Testis (tissue), 3 donors: ENCODE results near the gene FCN3. TPM values are rescaled to one million over a fixed set of nuclear protein-coding genes. Genes with fewer than 3 reads are reported as not detected.

Experiments used
- DNase-seq: peaks from one replicate; pipeline ENCODE4 v3.0.0-alpha.2; 2019
- H3K27ac ChIP-seq, 2 donors: fragments of 200-600 bp; sonication (generic); one replicate each; pipeline ENCODE4 v1.5.1; 2019
- H3K27me3 ChIP-seq: fragments of 200-600 bp; sonication (generic); one replicate; pipeline ENCODE4 v1.5.1; 2019
- H3K36me3 ChIP-seq: fragments of 200-600 bp; sonication (generic); one replicate; pipeline ENCODE4 v1.5.1; 2017; ENCODE audit warnings: low read depth; ENCODE audit errors: missing control alignments
- H3K4me1 ChIP-seq: fragments of 200-600 bp; sonication (generic); one replicate; pipeline ENCODE4 v1.5.1; 2019
- H3K4me3 ChIP-seq, 2 donors: fragments of 200-600 bp; sonication (generic); one replicate each; pipeline ENCODE4 v1.5.1; 2017 to 2019
- H3K9me3 ChIP-seq: fragments of 200-600 bp; sonication (generic); one replicate; pipeline ENCODE4 v1.5.1; 2017
- POLR2A ChIP-seq: fragments of 450-650 bp; IDR thresholded peaks from one replicate; pipeline ENCODE4 v1.6.1; 2017; ENCODE audit warnings: antibody characterized with exemption, mild to moderate bottlenecking, moderate library complexity
- WGBS, 2 donors: methylation state at CpG; one replicate each; pipeline ENCODE4 v1.1.5; 2018; 5-methylcytosine and 5-hydroxymethylcytosine counted together
- intact Hi-C: fragments of 100-400 bp; cut with DNase I; formaldehyde crosslinking; loops from one replicate; pipeline ENCODE4 v1.15.1; 2023; ENCODE audit warnings: low total_unique reads
- polyA plus RNA-seq: library from polyadenylated mRNA; stranded (reverse); fragments of 350-450 nt; fragmentation: Illumina TruSeq; extraction: RNeasy Lipid Tissue Mini Kit (QIAGEN cat#74804); gene quantifications from one replicate; pipeline ENCODE4 v1.2.3, GENCODE V29; 2014; ENCODE audit warnings: low read depth, low replicate concordance; ENCODE audit not compliant: insufficient read depth
- total RNA-seq, 2 donors: library from RNA; depleted of rRNA; stranded (reverse); fragments of >200 nt; gene quantifications; one replicate each; pipeline ENCODE4 v1.2.3, GENCODE V29; 2016
- TF ChIP-seq, protein P1 (sequence below), 3 experiments: fragments of 450-650 bp in 2 of 3; fragments of 200-600 bp in 1 of 3; sonication (generic) in 1 of 3; IDR thresholded peaks; one replicate each; pipeline ENCODE4 v1.5.1; 2016 to 2019; ENCODE audit warnings: antibody characterized with exemption in 3 of 3, mild to moderate bottlenecking in 2 of 3, moderate library complexity in 1 of 3

FCN3 gene
- total and polyA plus RNA-seq, 3 donors from 2014 or later: 0.54 to 6.9 (median 3.6) TPM

DNA sequence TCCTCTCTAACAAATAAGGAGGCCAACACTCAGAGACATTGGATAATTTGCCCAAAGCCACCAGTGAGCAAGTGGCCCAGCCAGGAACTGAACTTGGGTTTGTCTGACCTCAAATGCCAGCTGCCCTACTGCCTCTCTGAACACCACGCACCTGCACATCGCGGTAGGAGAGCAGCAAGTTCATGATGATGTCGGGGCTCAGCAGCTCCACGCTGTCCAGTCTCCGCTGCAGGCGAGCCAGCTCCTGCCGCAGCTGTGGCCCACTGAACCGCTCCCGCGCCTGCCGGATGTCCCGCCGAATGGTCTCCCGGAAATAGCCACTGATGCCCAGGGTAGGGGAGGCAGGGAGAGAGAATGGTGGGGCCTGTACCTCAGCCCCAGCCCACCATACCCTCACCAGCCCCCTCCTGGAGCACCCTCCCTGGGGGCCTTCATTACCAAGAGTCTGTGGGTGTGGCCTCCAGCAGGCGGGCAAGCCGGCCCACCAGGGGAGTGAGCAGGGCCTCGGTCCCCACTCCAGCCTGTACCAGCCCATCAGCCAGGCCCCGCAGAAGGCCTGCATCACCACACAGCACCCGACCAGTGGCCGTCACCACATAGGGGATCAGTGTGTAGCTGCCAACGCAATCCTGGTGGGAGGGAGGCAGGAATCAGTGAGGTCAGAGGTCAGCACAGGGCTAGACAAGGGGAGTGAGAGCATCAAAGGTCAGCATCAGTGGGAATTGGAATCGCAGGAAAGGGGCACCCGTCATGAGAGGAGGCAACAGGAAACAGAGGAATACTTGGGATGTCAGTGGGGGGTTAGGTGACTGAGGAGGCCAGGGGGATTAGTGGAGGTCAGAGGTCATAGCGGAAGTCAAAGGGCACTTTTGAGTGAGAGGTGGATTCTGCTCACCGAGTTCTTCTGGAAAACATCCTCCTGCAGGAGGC, 10.6 kb downstream of the FCN3 start:
- WGBS, 2 donors: 90 to 93% methylated on average over 24 to 25 of the region's 26 CpGs
- TF ChIP-seq POLR2A: no peak
- TF ChIP-seq, protein P1, sequence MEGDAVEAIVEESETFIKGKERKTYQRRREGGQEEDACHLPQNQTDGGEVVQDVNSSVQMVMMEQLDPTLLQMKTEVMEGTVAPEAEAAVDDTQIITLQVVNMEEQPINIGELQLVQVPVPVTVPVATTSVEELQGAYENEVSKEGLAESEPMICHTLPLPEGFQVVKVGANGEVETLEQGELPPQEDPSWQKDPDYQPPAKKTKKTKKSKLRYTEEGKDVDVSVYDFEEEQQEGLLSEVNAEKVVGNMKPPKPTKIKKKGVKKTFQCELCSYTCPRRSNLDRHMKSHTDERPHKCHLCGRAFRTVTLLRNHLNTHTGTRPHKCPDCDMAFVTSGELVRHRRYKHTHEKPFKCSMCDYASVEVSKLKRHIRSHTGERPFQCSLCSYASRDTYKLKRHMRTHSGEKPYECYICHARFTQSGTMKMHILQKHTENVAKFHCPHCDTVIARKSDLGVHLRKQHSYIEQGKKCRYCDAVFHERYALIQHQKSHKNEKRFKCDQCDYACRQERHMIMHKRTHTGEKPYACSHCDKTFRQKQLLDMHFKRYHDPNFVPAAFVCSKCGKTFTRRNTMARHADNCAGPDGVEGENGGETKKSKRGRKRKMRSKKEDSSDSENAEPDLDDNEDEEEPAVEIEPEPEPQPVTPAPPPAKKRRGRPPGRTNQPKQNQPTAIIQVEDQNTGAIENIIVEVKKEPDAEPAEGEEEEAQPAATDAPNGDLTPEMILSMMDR (IDR thresholded peaks at IDR 0.05): no peak
- intact Hi-C loops: no loop called here
- DNase-seq: no peak
- Histone ChIP-seq H3K4me3 (no peak overlapping the region), H3K27me3 (no peaks in the 10 kb centered on the region), H3K27ac (no peak overlapping the region), H3K9me3 (no peaks in the 10 kb centered on the region), H3K4me1 (peaks cover 20% of the 10 kb centered on the region), H3K36me3 (no peaks in the 10 kb centered on the region)

DNA sequence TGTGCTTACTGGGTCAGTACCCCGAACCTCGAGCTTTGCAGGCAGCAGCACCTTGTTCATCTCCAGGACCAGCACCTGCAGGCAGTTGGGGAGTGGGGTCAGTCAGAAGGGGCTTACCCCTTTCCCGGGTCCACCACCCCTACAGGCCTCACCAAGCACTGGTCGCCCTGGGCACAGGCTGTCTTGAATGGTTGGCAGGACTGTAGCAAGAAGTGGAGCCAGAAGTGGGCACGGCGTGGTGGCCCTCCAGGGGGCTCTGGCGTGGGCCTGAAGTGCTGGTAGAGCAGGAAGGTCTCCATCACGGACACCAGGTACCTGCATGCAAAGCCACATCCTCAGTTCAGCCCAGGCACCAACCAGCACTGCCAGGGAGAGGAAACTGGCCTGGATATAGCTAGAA, 13.1 kb downstream of the FCN3 start:
- Histone ChIP-seq H3K36me3 (no peaks in the 10 kb centered on the region), H3K4me3 (no peak overlapping the region), H3K9me3 (no peaks in the 10 kb centered on the region), H3K27ac (no peak overlapping the region), H3K4me1 (peaks cover 7% of the 10 kb centered on the region), H3K27me3 (no peaks in the 10 kb centered on the region)
- intact Hi-C loops: no loop called here
- no peak for TF ChIP-seq POLR2A
- WGBS, 2 donors: 84 to 89% methylated on average over 6 to 8 of the region's 8 CpGs
- no peak for DNase-seq

DNA sequence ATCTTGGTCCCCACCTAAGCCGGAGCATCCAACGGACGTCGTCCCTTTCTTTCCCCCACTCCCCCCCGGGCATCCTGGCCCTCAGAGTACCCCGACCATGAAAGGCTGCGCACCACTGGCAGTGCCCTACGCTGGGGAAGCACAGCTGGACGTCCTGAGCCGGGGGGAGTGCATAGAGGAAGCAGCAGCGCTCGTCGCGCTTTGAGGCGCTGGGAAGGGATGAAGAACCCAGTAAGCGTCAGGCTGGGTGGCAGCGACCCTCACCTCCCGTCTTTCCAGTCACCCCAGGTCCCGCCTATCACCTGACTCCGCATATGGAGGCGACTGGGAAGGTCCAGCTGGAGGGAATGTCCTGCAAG, 13.6 kb downstream of the FCN3 start:
- H3K36me3 ChIP-seq: no peaks in the 10 kb centered on the region
- no peaks in the 10 kb centered on the region for H3K27me3 ChIP-seq
- intact Hi-C loops: no loop called here
- H3K4me3 ChIP-seq: peak overlapping the region; percentile 32 to 53
- H3K4me1 ChIP-seq: peaks cover 7% of the 10 kb centered on the region
- H3K27ac ChIP-seq: no peak overlapping the region
- TF ChIP-seq POLR2A: no peak
- TF ChIP-seq, protein P1 (IDR thresholded peaks at IDR 0.05): no peak
- 64 to 73% methylated on average over 4 to 21 of the region's 21 CpGs for WGBS, 2 donors
- no peaks in the 10 kb centered on the region for H3K9me3 ChIP-seq
- no peak for DNase-seq

DNA sequence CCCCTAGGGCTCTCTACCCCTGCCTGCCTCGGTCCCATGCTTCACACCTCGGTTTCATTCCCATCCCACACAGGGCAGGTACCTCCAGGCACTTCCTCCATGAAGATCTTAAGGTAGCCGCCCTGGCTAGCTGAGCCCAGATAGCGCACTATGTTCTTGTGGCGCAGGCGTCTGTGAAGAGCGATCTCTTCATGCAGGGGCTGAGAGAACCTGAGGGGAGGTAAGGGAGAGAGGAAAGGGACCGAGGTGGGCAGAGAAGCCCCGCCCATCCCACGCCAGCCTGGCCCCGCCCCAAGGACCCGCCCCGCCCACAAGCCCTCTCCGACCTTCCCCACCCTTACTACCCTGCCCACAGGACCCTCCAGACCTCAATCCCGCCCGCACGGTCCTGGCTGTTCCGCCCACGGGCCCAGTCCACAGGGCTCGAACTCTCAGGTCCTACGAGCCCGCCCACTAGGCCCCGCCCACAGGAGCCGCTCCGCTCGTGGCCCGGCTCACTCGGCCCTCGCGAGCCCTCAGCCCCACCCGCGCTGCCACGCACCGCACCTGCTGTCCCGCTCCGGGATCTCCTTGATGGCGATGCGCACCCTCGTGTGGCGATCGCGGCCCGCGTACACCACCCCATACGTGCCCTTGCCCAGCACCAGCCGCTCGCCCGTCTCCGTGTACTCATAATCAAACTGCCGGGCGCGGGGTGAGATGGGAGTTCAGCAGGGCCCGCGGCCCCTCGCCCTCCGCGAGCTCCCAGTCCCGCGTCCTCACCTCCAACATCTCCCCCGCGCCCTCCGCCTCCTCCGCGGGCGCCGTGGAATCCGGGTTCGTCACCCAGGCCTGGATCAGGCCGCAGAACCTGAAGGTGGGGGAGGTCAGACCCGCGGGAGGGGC, 14.2 kb downstream of the FCN3 start:
- Histone ChIP-seq H3K4me3 (peak overlapping the region; percentile 32 to 53), H3K36me3 (no peaks in the 10 kb centered on the region), H3K4me1 (peaks cover 7% of the 10 kb centered on the region), H3K9me3 (no peaks in the 10 kb centered on the region), H3K27me3 (no peaks in the 10 kb centered on the region), H3K27ac (no peak overlapping the region)
- no peak for TF ChIP-seq POLR2A
- TF ChIP-seq, protein P1 (IDR thresholded peaks at IDR 0.05): no peak
- intact Hi-C loops: no loop called here
- peak; percentile 49 for DNase-seq
- WGBS, 2 donors: 46 to 49% methylated on average over 23 to 58 of the region's 71 CpGs

DNA sequence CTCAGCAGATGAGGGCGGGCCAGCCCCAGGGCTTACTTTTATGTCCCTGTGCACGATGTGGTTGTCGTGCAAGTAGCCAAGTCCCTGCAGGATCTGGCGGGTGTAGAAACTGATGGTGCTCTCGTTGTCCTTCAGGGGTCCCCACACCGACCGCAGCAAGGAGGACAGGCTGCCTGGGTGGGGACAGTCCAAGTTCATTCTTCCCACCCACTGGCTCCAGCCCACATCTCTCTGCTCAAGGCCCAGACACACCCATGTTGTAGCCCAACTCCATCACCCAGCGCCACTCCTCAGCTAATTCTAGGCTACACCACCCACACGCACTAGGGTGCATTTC, 14.8 kb downstream of the FCN3 start:
- no peak for DNase-seq
- Histone ChIP-seq H3K9me3 (no peaks in the 10 kb centered on the region), H3K4me3 (peak overlapping the region in 1 of 2 donors; percentile 53), H3K27ac (no peak overlapping the region), H3K36me3 (no peaks in the 10 kb centered on the region), H3K27me3 (no peaks in the 10 kb centered on the region), H3K4me1 (peaks cover 3% of the 10 kb centered on the region)
- 48 to 52% methylated on average over 8 to 9 of the region's 9 CpGs for WGBS, 2 donors
- intact Hi-C loops: no loop called here
- TF ChIP-seq, protein P1 (IDR thresholded peaks at IDR 0.05): no peak
- no peak for TF ChIP-seq POLR2A
